Effector CD8-positive, alpha-beta T cell (primary cell): ENCODE measurements around the gene FRMD4B.
A peak's percentile ranks its signal among the peaks of the same experiment; 100 is the strongest.

Source experiments
- DNase-seq: peaks from one replicate; lab custom pipeline; 2025; lab: John Stamatoyannopoulos, UW

The FRMD4B gene

DNA sequence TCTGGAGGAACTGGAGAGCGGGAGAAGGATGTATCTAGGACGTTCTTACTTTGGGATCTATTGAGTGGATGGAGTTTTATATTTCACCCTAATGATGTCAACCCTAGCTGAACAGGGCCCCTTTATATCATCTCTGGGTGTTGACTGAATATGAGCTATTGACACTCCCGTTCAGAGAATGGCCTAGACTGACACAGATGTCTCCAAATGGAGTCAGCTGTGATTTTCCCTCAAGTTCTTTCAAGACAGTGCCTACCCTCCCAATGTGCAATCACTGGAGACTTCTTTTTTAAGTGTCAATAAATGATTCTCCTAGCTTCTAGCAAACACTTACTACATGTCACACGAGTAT lies 63.8 kb downstream of the FRMD4B start:
- DNase-seq, result no peak

DNA sequence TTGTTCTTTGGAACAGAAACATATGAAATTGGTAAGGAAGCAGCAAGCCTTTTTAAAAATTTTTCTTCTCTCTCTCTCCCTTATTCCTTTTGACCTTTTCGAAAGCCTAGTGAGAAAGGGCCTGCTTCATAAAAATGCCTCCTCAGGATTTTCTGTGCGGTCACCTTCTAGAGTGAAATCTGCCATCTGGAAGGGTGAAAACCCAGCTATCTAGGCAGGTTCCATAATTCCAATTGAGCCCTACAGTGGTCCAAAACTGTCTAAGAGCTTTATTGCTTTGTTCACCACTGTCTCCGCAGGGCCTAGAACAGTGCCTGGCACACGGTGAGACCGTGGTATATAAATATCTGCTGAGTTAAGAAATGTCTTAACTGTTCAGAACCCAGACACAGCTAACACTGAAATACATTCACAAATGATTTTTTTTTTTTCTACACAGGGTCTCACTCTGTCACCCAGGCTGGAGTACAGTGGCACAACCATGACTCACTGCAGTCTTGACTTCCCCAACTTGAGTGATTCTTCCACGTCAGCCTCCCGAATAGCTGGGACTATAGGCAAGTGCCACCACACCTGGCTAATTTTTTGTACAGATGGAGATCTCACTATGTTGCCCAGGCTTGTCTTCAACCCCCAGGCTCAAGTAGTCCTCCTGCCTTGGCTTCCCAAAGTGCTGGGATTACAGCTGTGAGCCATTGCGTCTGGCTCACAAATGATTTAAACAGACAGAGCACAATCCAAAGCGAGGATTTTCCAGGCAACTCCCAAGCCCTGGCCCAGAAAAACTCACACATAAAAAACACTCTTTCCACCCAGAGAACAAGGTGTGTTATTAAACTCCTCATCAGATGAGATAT lies 64.4 kb downstream of the FRMD4B start:
- DNase-seq, result no peak

DNA sequence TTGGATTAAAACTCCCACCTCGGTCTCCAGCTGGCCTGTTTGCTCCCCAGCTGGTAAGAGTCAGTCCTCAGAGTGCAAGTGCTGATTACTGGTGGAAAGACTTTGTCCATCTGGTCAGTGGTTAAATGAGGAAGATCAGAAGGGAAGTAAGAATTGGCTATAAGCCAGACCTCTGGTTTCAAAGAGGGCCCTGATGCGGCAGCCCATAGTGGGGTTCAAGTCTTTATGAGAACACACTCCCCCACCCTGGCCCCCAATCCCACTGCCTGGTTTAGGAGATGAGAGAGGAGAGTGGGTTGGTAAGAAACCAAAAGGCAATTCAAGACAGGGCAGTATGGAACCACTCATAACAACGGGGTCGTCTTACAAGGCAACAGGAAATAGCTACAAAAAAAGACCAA lies 65.0 kb downstream of the FRMD4B start:
- DNase-seq, result no peak

DNA sequence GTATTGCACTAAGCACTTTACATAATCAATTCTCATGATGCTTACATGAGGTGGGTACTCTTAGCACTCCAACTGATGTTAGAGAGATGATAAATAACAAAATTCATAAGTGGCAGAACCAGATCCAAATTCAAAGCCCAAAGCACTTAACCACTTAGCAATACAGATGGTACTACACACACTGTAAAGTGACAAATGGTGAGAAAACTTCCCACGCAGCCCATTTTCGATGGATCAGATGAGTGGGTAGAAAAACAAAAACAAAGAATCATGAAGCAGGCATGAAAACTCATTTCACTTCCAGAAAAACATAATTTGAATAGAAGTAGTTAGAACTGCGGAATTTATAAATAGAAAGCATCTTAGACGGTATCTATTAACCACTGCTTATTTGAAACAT lies 66.2 kb downstream of the FRMD4B start:
- no peak for DNase-seq

DNA sequence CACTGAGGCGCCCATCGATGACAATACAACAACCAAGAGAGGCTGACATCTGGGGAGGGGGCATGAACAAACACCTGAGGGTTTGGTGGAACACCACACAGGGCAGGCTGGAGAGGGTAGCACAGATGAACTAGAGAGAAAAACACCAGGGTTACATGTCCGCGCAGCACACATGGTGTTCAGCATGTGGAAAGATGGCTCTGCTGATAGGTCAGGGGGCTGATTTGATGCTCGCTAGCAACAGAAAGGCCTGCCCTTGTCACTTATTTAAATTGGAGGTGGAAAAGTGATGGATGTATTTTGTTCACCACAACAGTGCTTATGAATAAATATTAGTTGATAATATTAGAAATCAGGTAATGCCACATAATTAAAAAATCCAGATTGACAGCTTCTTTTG lies 67.5 kb downstream of the FRMD4B start:
- no peak for DNase-seq

DNA sequence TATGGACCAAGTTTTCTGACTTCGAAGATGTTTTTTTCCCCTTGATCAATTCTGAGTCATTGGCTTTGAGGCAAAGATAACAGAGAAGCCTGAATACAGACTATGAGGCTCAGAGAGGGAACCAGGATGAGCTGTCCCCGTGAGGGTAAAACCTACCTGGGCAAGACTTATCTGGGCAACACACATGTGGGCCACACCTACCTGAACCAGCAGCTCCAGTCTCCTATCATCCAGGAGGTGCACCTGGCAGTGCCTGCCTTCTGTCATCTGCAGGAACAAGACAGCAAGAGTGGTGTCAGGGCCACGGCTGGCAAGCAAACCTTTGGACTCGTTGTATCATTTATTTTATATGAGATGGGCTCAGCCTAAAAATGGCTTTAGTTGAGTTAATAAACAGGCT lies 72.6 kb downstream of the FRMD4B start:
- no peak for DNase-seq

DNA sequence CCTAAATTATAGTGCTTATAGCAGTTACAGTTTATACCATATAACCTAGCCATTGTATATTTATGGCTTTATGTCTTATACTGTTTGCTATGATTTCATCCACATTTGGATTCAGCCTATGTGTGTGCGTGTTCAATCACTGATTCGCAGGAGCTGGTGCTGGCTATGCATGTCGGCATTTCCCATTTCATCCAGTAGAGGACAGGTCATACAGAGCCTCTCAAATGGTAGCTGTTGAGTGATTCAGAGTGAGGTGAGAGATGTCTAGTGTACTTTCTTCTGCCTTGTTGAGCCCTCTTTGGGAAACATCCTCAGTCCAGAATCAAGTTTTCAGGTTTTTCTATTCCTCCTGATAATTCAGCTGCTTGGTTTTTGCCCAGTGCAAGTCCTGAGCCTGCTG lies 76.1 kb downstream of the FRMD4B start:
- no peak for DNase-seq

DNA sequence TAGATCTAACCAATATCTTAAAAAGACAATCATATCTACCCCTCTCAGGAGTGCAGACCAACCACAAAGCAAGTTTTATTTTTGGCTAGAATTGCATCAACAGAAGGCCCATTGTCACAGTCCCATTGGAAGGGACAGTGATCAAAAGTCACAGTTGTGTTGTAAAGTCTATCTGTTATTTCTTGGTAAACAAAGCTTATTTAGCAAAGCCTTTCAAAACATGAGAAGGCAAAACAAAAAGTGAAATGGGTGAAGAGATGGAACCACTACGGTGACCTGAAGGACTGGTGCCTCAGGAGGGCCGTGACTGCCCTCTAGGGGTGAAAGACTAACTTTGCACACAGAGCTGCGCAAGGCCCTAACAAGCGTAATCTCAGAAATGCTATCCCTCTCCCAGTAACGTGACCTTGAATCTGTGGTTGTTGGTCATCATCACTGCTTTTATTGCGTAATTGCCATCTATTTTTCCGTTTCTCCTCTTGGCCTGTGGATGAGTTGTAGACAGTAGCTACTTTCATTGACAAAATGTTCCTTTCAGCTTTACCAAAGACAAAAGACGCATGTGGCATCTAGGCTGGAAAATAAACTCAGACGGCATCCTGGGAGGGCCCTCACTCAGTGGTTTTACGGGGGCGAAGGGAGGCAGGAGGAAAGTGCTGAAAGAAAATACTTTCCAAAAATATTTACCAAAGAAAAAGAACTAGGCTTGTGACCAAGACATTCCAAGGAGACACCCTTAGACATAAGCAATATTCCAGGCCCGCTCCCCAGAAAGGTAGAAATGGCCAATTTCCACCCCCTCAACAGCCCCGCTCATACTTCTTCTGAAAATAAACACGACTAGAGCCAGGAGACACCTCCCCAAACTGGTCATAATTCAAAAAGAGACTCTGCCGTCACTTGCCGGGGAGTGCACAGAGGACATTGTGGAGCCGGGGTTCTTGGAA lies 79.4 kb downstream of the FRMD4B start:
- peak; percentile 29 for DNase-seq

DNA sequence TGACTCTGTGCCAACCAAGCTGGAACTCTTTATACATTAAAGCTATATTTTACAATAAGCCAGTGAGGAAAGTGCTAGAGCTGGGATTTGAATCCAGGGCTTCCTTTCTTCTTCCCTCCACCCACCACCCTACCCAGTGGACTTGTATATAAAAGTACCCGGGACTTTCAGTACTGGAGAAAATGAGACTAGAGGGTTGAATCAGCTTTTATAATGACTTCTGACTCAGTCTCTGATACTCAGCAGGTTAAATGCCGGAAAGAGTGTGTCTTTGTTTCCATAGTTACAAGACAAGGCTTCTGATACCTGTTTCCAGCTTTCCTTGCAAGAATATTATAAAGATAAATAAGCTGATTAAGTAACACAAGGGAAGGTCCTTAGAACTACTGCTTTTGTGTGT lies 80.9 kb downstream of the FRMD4B start:
- no peak for DNase-seq

DNA sequence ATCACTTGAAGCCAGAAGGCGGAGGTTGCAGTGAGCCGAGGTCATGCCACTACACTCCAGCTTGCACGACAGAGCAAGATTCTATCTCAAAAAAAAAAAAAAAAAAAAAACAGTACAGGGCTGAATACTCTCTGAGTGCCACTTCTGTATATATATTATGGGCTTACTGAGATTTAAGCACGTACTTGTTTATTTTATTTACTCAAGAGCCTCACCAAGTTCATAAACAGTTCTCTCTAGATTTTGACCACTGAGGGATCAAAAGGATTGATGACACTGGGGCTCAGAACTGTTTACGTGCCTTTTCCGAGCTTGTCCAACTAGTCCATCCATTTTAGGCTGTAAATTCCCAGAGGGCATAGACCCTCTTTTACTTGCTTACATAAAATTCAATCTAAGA lies 81.5 kb downstream of the FRMD4B start:
- no peak for DNase-seq

DNA sequence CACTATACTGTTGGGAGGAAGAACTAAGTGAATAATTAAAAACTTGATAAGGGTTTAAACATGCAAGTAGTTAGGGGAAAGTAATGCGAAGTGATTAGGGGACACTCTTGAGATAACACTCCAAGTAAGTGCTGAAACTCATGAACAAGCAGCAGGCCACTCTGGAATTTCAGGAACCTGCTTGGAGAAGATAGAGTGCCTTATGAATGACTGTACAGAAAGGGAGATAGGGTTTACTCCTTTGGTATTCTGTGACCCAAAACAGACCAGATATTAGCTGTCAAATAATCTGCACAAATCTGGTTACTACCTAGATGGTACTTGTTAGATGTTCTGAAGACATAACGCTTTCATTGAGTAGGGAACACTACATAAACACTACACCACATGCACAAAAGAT lies 85.6 kb downstream of the FRMD4B start:
- no peak for DNase-seq

DNA sequence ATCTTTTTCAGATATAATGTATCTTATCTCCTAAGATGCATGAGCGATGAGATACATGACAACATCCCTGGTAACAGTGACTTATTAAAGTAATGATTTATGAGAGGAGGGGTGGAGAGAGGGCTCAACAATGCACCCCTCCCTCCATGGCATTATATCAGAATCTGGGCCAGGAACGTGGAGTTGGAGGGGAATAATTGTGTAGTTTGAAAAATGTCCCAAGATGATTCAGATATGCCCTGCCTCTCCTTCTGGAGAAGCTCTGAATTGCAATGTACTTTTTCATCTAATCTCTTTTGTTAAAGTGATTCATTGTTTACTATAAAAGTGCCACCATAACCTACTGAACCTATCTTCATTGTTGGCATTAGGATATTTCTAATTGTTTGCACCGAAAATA lies 86.5 kb downstream of the FRMD4B start:
- no peak for DNase-seq

DNA sequence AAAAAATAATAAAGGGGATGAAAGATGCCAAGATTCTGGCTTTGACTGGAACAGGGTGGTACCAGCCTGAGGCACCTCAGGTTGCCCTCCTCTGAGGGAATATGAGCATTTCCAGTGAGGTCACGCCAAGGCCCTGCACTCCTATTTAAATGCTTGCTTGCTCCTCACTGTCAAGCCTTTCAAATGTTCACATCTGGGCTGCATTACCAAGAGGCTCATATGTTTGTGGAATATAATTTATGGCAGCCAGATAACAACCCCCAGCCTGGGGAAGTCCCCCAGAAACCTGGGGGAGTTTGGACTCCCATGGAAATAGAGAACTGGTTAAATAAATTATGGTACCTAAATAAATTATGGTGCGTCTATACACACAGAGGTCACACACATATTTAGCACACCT lies 88.4 kb downstream of the FRMD4B start:
- no peak for DNase-seq

DNA sequence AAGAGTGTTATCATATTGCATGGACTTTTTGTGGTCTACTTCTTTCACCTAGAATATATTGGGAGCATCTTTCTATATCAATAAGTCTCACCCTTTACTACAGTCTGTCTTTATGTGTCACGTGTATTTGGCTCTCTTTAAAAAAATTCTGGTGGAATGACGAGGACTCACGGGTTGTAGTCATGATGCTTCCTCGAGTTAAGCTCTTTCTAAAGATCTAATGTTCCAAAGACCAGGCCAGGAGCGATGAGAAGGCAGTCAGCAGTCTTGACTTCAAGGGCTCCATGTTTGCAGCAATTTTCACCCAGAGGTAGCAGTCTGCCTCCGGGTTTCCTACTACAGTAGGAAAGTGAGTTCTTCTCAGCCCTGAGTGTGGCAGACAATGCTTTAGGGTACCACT lies 88.9 kb downstream of the FRMD4B start:
- DNase-seq, result no peak

DNA sequence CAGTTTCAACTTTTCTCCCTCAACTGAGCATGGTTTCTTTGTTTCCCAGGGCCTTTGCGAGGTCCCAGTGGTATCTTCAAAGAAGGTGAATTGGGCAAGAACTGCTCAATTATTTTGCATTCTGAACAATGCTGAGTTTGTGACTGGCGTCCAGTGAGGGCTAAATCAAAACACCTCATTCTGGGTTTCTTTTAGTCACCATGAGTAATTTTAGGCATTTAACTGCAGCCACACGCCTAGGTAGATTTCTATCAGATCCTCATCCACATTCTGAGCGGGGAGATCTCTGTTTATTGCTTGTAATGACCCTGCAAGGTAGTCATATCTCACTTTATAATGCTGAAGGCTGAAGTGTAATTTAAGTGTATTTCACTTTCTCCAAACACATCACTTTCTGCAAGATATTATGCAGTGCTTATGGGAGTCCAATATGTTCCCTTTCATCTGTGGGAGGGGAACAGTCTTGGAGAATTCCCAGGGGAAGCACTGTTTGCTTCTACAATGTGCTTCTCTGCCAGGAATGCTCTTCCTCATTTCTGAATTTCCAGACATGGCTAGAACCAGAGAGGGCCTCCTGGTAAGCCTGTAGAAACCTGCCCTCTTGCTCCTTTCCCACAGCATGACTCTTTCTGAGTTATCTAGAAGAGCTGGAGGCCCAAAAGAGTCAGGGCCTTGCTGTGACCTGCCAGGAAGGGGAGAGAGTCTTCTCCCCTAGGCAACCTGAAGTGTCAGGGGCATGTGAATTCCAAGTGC lies 91.7 kb downstream of the FRMD4B start:
- no peak for DNase-seq

DNA sequence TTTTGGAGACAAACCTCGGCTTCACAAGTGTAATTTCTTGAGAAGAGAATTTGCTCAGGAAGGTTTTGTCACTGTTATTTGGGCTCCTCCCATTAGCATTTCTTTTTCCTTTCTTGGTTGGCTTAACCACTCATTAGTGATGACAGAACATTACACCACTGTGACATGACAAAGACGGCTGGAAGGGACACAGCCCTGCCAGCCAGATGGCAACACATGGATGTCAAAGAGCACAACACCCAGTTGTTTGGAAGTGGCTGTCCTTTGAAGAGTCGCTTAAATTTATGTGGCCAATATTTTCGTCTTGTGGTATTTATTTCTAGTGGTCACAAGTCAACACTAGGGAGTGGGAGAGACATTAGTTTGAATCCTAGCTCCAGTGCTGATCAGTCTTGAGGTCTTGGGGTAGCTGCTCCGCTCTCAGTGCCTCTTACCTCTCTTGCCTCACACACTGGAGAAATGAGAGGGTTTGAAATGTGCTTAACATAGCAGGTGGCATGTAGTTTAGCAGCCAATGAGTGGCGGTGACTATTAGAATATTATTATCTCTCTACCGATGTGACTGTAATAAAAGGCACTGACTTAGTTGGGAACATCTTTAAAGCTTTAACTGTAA lies 92.8 kb downstream of the FRMD4B start:
- DNase-seq, result no peak

DNA sequence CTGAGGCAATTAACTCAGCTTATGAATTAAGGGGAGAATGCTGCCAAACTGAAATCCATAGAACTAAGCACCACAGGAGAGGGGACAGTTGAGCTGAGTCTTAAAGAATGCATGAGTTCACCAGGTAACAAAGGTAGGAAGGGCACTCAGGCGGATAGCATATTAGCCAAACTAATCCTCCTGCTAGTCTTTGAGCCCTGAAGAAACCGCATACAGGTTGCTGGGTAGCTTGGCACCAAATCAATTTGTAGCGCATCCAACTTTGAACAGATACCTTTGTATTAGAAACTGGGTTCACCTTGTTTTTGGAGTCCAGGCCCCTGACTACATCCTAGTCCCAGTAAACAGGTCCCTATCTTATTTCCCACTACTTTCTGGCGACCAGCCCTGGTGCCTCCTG lies 93.7 kb downstream of the FRMD4B start:
- no peak for DNase-seq

DNA sequence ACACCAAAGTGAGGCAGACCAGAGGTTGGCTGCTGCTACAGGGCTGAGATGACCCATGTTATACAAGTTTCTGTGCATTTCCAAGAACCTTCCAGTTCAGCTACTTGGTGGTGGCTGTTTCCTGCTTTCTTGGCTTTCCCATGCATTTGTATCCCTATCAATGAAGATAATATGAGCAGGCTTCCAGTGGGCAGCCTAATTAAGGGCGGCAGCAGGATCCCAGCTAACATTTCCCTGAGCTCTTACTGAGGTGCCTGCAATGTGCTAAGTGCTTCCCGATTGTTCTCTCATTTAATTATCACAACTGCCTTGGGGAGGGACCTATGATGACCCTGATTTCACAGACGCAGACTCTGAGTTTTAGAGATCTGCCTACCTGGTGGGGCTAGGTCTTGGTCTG lies 95.5 kb downstream of the FRMD4B start:
- no peak for DNase-seq

DNA sequence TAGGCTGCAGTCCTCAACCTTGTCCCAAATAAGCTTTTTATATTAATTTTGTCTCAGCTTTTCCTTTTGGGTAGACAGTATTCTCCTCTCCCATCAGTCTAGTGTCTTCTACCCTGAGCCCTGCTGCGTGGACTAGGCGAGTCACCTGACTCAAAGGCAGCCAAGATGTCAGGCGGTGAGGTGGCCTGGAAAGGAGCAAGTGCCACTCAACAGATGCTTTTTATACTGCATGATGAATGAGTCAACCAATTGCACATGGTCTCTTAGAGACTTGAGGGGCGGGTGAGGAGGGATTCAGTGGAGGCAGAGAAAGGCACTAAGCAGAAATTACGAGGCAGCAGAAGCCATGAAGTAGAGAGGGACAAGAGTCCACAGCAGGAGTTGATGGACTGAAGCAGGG lies 95.9 kb downstream of the FRMD4B start:
- DNase-seq, result no peak

DNA sequence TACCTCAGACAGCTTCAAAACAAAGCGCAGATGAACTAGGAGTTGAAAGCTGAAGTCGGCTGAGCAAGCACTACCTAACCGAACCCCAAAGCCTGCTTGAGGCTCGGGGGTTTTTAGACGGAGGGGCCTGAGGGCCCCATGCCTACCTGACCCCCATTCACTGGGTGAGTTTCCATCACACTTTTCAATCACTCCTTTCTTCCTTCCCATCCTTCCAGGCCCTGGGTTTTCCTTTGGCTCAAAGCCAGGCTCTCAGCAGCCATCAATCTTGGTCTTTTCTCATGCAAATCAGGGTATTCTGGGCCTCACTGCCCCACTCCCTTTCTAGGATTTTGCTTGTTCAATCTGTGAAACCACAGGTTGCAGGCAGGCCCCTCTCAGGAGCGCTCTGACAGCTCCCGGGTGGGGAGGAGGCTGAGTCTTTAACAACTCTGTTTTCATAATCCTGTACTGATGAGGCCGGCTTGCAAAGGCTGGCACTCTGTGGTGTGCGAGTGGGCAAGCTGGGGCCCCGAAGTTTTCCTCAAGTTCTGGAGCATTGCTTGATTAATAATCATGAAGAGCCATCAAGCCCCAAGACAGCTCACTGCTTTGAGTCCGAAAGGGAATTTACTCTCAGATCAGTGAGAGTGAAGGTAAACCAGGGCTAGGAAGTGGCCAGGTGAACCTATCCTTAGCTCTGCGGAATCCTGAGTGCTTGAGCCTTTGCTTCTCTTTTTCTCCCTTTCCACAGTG lies 97.6 kb downstream of the FRMD4B start:
- DNase-seq, result no peak

DNA sequence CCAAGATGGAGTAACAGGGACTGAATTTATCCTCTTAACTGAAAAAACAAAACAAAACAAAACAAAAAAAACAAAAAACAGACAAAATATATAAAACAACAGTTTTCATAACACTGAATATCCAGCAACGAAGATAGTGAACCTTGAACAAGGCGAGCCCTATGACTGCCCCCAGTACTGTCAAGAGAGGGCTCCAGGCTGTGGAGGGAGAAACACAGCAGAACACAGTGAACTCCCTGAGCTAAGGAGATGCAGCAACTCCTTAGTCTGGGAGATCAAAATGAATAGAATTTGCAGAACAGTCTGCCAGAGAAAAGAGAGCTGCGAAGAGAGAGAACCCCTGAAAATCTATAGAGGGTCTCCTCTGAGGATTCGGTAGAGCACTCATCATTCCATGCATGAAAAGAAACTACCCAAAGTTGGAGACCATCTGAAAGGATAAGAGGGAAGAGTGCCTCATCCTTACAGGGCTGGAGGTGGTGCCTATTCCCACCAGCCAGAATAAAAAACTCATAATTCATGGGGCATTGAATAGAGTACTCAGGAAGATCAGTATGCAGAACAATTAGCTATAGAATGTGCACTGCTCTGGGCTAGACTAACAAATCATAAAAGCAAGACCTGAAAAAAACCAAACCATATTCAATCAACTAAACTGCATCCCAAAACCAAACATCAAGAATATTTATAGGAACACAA lies 101.8 kb downstream of the FRMD4B start:
- no peak for DNase-seq
